Small intestine (tissue), 7 donors: ENCODE measurements around the gene SLIT1. TPM values are rescaled to one million over a fixed set of nuclear protein-coding genes. Genes with fewer than 3 reads are reported as not detected.

Experiments
- DNase-seq, 2 donors: peaks; one replicate each; pipeline versions ENCODE4 v3.0.0 to v3.0.0-alpha.2; 2013
- FAIRE-seq: peaks from 2 replicates; lab custom pipeline; 2012; peaks lifted over from hg19 to GRCh38; lab: Jason Lieb, UNC
- H3K27ac ChIP-seq, 3 donors: one replicate each; pipeline ENCODE4 v1.5.1; 2013; ENCODE audit warnings: low read length in 2 of 3, mild to moderate bottlenecking in 2 of 3, control low read depth in 1 of 3, inconsistent platforms in 1 of 3, low read depth in 1 of 3, moderate library complexity in 1 of 3
- H3K27me3 ChIP-seq, 3 donors: one replicate each; pipeline ENCODE4 v1.6.1; 2013; ENCODE audit warnings: low read length in 3 of 3, inconsistent platforms in 1 of 3; ENCODE audit not compliant: control insufficient read depth in 3 of 3, insufficient read depth in 3 of 3
- H3K36me3 ChIP-seq, 3 donors: one replicate each; pipeline ENCODE4 v1.6.1; 2013; ENCODE audit warnings: low read length in 3 of 3, inconsistent platforms in 1 of 3, low read depth in 1 of 3, mild to moderate bottlenecking in 1 of 3, moderate library complexity in 1 of 3; ENCODE audit not compliant: control insufficient read depth in 3 of 3, insufficient read depth in 2 of 3
- H3K4me1 ChIP-seq, 3 donors: one replicate each; pipeline ENCODE4 v1.6.1; 2013; ENCODE audit warnings: low read length in 2 of 3, inconsistent platforms in 1 of 3, low read depth in 1 of 3, mild to moderate bottlenecking in 1 of 3, moderate library complexity in 1 of 3; ENCODE audit not compliant: control insufficient read depth in 3 of 3, insufficient read depth in 2 of 3
- H3K4me3 ChIP-seq, 3 donors: one replicate each; pipeline ENCODE4 v1.5.1; 2013; ENCODE audit warnings: low read length in 3 of 3, control low read depth in 1 of 3, inconsistent platforms in 1 of 3, low read depth in 1 of 3, mild to moderate bottlenecking in 1 of 3, moderate library complexity in 1 of 3
- H3K9me3 ChIP-seq, 2 donors: one replicate each; pipeline ENCODE4 v1.6.1; 2013; ENCODE audit warnings: low read depth in 1 of 2, low read length in 1 of 2; ENCODE audit not compliant: control insufficient read depth in 2 of 2, insufficient read depth in 1 of 2
- WGBS, 3 donors: extraction: QIAGEN DNeasy Blood & Tissue Kit; methylation state at CpG; one replicate each; pipeline ENCODE4 v1.1.7; 2013; 5-methylcytosine and 5-hydroxymethylcytosine counted together
- polyA plus RNA-seq, 4 donors: library from polyadenylated mRNA; stranded (reverse) in 3 of 4; unstranded in 1 of 4; fragments of 200-250 nt in 3 of 4; fragments of 120-200 nt in 1 of 4; gene quantifications; one replicate each; pipeline versions ENCODE4 v1.2.1 to v1.2.3, GENCODE V29; 2013
- donor health status: healthy with polysubstance abuse.
- donor health status: control.
- donor health status: control.
- donor health status: Bipolar disorder and iron deficiency.
- donor health status: healthy.

SLIT1 gene
- polyA plus RNA-seq, 4 donors: under 0.01 to 0.40 (median 0.12) TPM; not detected in 1

GRCh38 chr10:96960872-96961271, 224.9 kb downstream of the SLIT1 start:
- no peak for FAIRE-seq
- no peaks in the 10 kb centered on the region for H3K9me3 ChIP-seq
- 78 to 88% (median 85%) methylated on average over 2 of the region's 2 CpGs for WGBS, 3 donors

GRCh38 chr10:96959733-96960132, 226.0 kb downstream of the SLIT1 start:
- H3K36me3 ChIP-seq: peaks cover 8 to 18% (median 9%) of the 10 kb centered on the region in 3 donors
- FAIRE-seq: no peak
- 28 to 73% (median 45%) methylated on average over 1 of the region's 1 CpG for WGBS, 3 donors
- H3K4me3 ChIP-seq: no peak overlapping the region
- DNase-seq: peak in 1 of 2 donors; percentile 26
- no peak overlapping the region for H3K27ac ChIP-seq
- H3K9me3 ChIP-seq: no peaks in the 10 kb centered on the region
- H3K4me1 ChIP-seq: peaks cover 0 to 8% (median 0%) of the 10 kb centered on the region in 3 donors
- no peaks in the 10 kb centered on the region for H3K27me3 ChIP-seq

More at GRCh38 chr10:96960872-96961271, 224.9 kb downstream of the SLIT1 start:
- Histone ChIP-seq H3K4me1 (peaks cover 0 to 8% (median 0%) of the 10 kb centered on the region in 3 donors), H3K27me3 (no peaks in the 10 kb centered on the region), H3K4me3 (no peak overlapping the region), H3K36me3 (peaks cover 2 to 10% (median 3%) of the 10 kb centered on the region in 3 donors), H3K27ac (no peak overlapping the region)
- DNase-seq: no peak

- no peak for FAIRE-seq
- DNase-seq: no peak
- Histone ChIP-seq H3K4me1 (peaks cover 0 to 8% (median 0%) of the 10 kb centered on the region in 3 donors), H3K9me3 (no peaks in the 10 kb centered on the region), H3K27ac (no peak overlapping the region), H3K4me3 (no peak overlapping the region), H3K36me3 (peaks cover 8 to 15% (median 14%) of the 10 kb centered on the region in 3 donors), H3K27me3 (no peaks in the 10 kb centered on the region)
- 95 to 99% (median 99%) methylated on average over 2 of the region's 2 CpGs for WGBS, 3 donors
Measured at GRCh38 chr10:96958071-96958470, 227.7 kb downstream of the SLIT1 start.

GRCh38 chr10:96955794-96956193, 230.0 kb downstream of the SLIT1 start:
- Histone ChIP-seq H3K9me3 (no peaks in the 10 kb centered on the region), H3K27me3 (no peaks in the 10 kb centered on the region), H3K4me1 (peaks cover 0 to 8% (median 0%) of the 10 kb centered on the region in 3 donors), H3K27ac (no peak overlapping the region), H3K4me3 (no peak overlapping the region), H3K36me3 (peaks cover 8 to 17% (median 15%) of the 10 kb centered on the region in 3 donors)
- WGBS, 3 donors: 81 to 83% (median 81%) methylated on average over 4 of the region's 4 CpGs
- no peak for DNase-seq
- no peak for FAIRE-seq

- no peak overlapping the region for H3K27ac ChIP-seq
- DNase-seq: no peak
- 85 to 91% (median 89%) methylated on average over 2 of the region's 2 CpGs for WGBS, 3 donors
- H3K27me3 ChIP-seq: no peaks in the 10 kb centered on the region
- H3K36me3 ChIP-seq: peaks cover 8 to 18% (median 16%) of the 10 kb centered on the region in 3 donors
- FAIRE-seq: no peak
- H3K9me3 ChIP-seq: no peaks in the 10 kb centered on the region
- H3K4me3 ChIP-seq: no peak overlapping the region
- peaks cover 0 to 8% (median 0%) of the 10 kb centered on the region in 3 donors for H3K4me1 ChIP-seq
Measured at GRCh38 chr10:96951954-96952353, 233.8 kb downstream of the SLIT1 start.

GRCh38 chr10:96949039-96949683, 236.6 kb downstream of the SLIT1 start:
- Histone ChIP-seq H3K27me3 (no peaks in the 10 kb centered on the region), H3K4me1 (peaks cover 0 to 4% (median 0%) of the 10 kb centered on the region in 3 donors), H3K36me3 (peaks cover 0 to 10% (median 5%) of the 10 kb centered on the region in 3 donors), H3K9me3 (no peaks in the 10 kb centered on the region), H3K27ac (no peak overlapping the region), H3K4me3 (no peak overlapping the region)
- FAIRE-seq (no peak), DNase-seq (peak in 1 of 2 donors; percentile 24)
- WGBS, 3 donors: 82 to 89% (median 84%) methylated on average over 5 of the region's 5 CpGs

Other genes starting within 250 kb of the SLIT1 start
- gene ARHGAP19, start 106.7 kb upstream of the SLIT1 start, polyA plus RNA-seq: 10 to 100 TPM in 1 of 4 donors, 1 to 10 TPM in 3; 2.2 to 15.2 (median 3.7) TPM
- 1 to 10 TPM; 3.8 to 6.1 (median 5.4) TPM for gene FRAT1, start 133.3 kb upstream of the SLIT1 start, polyA plus RNA-seq
- 10 to 100 TPM; 23.2 to 38.2 (median 29.1) TPM for gene FRAT2, start 148.8 kb upstream of the SLIT1 start, polyA plus RNA-seq
- gene RRP12, start 215.4 kb upstream of the SLIT1 start, polyA plus RNA-seq: 10 to 100 TPM in 2 of 4 donors, 1 to 10 TPM in 2; 6.0 to 24.5 (median 12.5) TPM
- gene PGAM1, start 240.2 kb upstream of the SLIT1 start, polyA plus RNA-seq: 100 to 1,000 TPM; 129 to 300 (median 235) TPM